Breast epithelium (tissue), 3 donors: ENCODE results near the gene SQSTM1.

Source experiments
- POLR2A ChIP-seq: fragments of 450-650 bp; IDR thresholded peaks from one replicate; pipeline ENCODE4 v1.6.1; 2016; ENCODE audit warnings: antibody characterized with exemption, mild to moderate bottlenecking, moderate library complexity
- POLR2AphosphoS5 ChIP-seq, 3 donors: sonication (generic); formaldehyde crosslinking; IDR thresholded peaks; one replicate each; pipeline ENCODE4 v1.6.1; 2017; ENCODE audit warnings: antibody characterized with exemption in 3 of 3
- TF ChIP-seq, protein P1 (sequence below), 3 donors: fragments of 450-650 bp; IDR thresholded peaks; one replicate each; pipeline ENCODE4 v1.5.1; 2016 to 2017; ENCODE audit warnings: antibody characterized with exemption in 3 of 3, mild to moderate bottlenecking in 3 of 3, moderate library complexity in 3 of 3

DNA sequence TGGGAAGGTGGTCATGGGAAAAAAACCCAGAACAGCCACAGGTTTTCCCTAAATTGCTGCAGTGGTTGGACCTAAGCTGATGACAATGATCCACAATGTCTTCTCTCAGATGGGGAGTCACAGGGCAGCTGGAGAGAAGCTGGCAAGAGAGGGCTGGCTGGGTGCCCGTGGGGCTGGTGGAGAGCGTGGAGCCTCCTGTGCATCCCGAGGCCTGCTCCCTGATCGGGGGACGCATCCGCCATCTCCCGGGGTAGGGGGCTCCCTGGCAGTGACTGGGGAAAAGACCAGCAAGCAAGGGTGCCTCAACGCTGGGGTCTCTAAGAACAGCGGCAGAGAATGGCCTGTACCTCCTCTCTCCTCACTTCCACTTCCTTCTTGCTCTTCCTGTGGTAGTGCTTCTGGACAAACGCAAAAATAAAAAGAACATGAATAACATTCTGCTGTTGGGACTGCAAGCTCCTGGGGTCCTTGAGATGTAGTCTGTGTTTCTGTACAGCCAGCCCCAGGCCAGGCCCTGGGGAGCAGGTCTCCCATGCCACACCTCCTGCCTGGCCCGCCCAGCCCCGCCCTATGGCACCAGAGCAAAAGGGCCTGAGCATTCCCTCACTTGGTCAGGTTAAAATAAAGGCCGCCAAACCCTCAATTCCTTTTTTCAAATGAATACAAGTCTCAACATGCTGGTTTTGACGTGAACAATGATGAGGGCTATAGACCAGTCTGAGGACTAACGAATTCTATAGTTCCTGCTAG is 45.0 kb downstream of the SQSTM1 start:
- no peak for TF ChIP-seq POLR2AphosphoS5 (IDR thresholded peaks at IDR 0.05)
- TF ChIP-seq, protein P1, sequence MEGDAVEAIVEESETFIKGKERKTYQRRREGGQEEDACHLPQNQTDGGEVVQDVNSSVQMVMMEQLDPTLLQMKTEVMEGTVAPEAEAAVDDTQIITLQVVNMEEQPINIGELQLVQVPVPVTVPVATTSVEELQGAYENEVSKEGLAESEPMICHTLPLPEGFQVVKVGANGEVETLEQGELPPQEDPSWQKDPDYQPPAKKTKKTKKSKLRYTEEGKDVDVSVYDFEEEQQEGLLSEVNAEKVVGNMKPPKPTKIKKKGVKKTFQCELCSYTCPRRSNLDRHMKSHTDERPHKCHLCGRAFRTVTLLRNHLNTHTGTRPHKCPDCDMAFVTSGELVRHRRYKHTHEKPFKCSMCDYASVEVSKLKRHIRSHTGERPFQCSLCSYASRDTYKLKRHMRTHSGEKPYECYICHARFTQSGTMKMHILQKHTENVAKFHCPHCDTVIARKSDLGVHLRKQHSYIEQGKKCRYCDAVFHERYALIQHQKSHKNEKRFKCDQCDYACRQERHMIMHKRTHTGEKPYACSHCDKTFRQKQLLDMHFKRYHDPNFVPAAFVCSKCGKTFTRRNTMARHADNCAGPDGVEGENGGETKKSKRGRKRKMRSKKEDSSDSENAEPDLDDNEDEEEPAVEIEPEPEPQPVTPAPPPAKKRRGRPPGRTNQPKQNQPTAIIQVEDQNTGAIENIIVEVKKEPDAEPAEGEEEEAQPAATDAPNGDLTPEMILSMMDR (IDR thresholded peaks at IDR 0.05) = no peak
- TF ChIP-seq POLR2A = no peak
